Glutamatergic neuron (in vitro differentiated cells): ENCODE data around the gene AR. TPM values are rescaled to one million over a fixed set of nuclear protein-coding genes. Genes with fewer than 3 reads are reported as not detected.

Source experiments
- DNase-seq: peaks from one replicate; pipeline ENCODE4 v3.0.0; 2022
- H3K27ac Mint-ChIP-seq: one replicate; pipeline ENCODE4 v1.8.0; 2020; ENCODE audit warnings: mild to moderate bottlenecking, mixed read lengths, inconsistent platforms; ENCODE audit not compliant: unreplicated experiment
- H3K27me3 Mint-ChIP-seq: one replicate; pipeline ENCODE4 v1.8.0; 2020; ENCODE audit warnings: mild to moderate bottlenecking, moderate library complexity, mixed read lengths, inconsistent platforms; ENCODE audit not compliant: unreplicated experiment
- H3K36me3 Mint-ChIP-seq: one replicate; pipeline ENCODE4 v1.8.0; 2020; ENCODE audit warnings: mild to moderate bottlenecking, mixed read lengths, inconsistent platforms; ENCODE audit not compliant: unreplicated experiment
- H3K4me1 Mint-ChIP-seq: one replicate; pipeline ENCODE4 v1.8.0; 2020; ENCODE audit warnings: mild to moderate bottlenecking, low read depth, mixed read lengths, inconsistent platforms; ENCODE audit not compliant: unreplicated experiment
- H3K4me3 Mint-ChIP-seq: one replicate; pipeline ENCODE4 v1.8.0; 2020; ENCODE audit warnings: mild to moderate bottlenecking, mixed read lengths, inconsistent platforms; ENCODE audit not compliant: unreplicated experiment
- H3K9me3 Mint-ChIP-seq: one replicate; pipeline ENCODE4 v1.8.0; 2020; ENCODE audit warnings: mild to moderate bottlenecking, moderate library complexity, mixed read lengths, inconsistent platforms; ENCODE audit not compliant: unreplicated experiment
- total RNA-seq: library from RNA; stranded (reverse); fragmentation: NEBNext Ultra II Directional; extraction: Animal tissue kit (Norgen Biotek cat#: 25700); gene quantifications from one replicate; pipeline ENCODE4 v1.2.1, GENCODE V29; 2021; ENCODE audit not compliant: unreplicated experiment
- TF ChIP-seq, protein P1 (sequence below): fragments of 200-600 bp; sonication (generic); IDR thresholded peaks from one replicate; pipeline ENCODE4 v1.5.0; 2021; ENCODE audit not compliant: partially characterized antibody, unreplicated experiment

Gene AR
- total RNA-seq, 1 donor from 2014 or later, result 0.56 TPM

DNA sequence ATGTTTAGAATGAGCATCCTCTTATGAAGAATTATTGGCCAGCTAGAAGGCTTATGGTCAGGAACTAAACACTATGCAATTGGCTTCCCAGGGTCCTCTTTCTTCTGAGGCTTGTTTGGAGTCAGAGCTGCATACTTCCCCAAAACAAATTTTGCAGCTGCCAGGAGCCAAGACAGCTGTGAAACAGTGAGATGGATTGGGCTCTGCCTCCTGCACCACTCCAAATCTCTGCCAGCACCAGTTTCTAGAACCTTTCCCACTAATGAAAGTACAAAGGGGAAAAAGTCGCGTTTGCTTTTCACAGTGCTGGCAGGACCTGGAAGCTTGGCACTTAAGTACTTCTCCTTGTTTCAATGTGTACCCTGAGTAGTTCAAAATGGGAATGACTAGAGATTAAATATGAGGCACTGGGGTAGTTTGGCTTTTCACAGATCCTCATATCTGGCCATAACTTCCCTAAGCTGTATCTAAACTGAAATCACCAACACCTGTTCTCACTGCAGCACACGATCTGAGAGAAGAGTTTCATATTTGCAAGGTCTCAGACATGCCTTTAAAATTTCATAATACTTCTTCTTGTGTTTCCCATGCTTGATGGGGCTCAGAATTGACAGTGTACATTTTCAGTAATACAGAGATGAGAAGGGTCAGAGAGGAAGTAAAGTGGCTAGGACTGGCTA lies 20.7 kb upstream of the AR start:
- TF ChIP-seq, protein P1, sequence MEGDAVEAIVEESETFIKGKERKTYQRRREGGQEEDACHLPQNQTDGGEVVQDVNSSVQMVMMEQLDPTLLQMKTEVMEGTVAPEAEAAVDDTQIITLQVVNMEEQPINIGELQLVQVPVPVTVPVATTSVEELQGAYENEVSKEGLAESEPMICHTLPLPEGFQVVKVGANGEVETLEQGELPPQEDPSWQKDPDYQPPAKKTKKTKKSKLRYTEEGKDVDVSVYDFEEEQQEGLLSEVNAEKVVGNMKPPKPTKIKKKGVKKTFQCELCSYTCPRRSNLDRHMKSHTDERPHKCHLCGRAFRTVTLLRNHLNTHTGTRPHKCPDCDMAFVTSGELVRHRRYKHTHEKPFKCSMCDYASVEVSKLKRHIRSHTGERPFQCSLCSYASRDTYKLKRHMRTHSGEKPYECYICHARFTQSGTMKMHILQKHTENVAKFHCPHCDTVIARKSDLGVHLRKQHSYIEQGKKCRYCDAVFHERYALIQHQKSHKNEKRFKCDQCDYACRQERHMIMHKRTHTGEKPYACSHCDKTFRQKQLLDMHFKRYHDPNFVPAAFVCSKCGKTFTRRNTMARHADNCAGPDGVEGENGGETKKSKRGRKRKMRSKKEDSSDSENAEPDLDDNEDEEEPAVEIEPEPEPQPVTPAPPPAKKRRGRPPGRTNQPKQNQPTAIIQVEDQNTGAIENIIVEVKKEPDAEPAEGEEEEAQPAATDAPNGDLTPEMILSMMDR, result no peak
- H3K4me3 Mint-ChIP-seq, result no peak overlapping the region
- H3K4me1 Mint-ChIP-seq, result no peaks in the 10 kb centered on the region
- H3K27ac Mint-ChIP-seq, result no peak overlapping the region
- no peaks in the 10 kb centered on the region for H3K9me3 Mint-ChIP-seq
- no peaks in the 10 kb centered on the region for H3K36me3 Mint-ChIP-seq
- no peak for DNase-seq
- H3K27me3 Mint-ChIP-seq, result no peaks in the 10 kb centered on the region

- TF ChIP-seq, protein P1, result no peak
- Mint-ChIP-seq H3K9me3 (no peaks in the 10 kb centered on the region), H3K4me3 (no peak overlapping the region), H3K36me3 (no peaks in the 10 kb centered on the region), H3K4me1 (no peaks in the 10 kb centered on the region), H3K27ac (no peak overlapping the region), H3K27me3 (no peaks in the 10 kb centered on the region)
- DNase-seq, result no peak
Measured at GRCh38 chrX:67523932-67524331, 19.9 kb upstream of the AR start.

GRCh38 chrX:67524428-67524827 lies 19.4 kb upstream of the AR start:
- Mint-ChIP-seq H3K27me3 (no peaks in the 10 kb centered on the region), H3K4me1 (no peaks in the 10 kb centered on the region), H3K4me3 (no peak overlapping the region), H3K27ac (no peak overlapping the region), H3K36me3 (no peaks in the 10 kb centered on the region), H3K9me3 (no peaks in the 10 kb centered on the region)
- TF ChIP-seq, protein P1, result no peak
- DNase-seq, result no peak

DNA sequence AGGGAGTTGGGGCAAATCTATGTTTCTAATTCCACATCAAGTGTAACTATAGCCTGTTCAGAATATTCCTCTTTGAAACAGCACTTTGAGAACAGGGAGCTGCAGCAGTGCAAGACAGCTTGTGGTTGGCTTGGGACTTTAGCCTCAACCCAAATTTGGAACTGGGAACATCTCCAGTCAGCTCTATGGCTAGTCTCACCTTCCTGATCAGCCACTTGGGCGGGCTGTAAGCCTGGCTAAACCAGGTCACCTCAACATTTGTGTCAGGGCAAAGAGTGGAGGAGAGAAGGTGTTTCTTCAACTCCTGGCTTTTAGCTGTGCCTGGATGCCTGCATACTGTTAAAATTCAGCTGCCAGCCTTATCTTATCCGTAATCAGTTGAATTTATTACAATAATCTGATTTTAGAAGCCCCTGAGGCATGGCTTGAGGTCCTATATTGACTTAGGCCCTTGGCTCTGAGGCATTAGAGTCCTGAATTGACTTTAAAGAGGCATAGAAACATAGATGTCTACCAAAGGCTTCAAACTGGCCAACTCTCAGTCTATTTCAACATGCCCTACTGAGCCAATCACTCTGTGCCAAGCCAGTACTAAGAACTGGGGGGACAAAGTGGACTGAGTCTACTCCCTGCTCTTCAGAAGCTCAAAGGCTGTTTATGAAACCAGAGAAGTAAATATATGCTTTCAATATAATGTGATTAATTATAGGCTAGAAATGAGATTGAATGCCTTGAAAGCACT lies 18.7 kb upstream of the AR start:
- DNase-seq, result no peak
- Mint-ChIP-seq H3K27me3 (no peaks in the 10 kb centered on the region), H3K36me3 (no peaks in the 10 kb centered on the region), H3K27ac (no peak overlapping the region), H3K4me3 (no peak overlapping the region), H3K4me1 (no peaks in the 10 kb centered on the region), H3K9me3 (no peaks in the 10 kb centered on the region)
- TF ChIP-seq, protein P1, result no peak

GRCh38 chrX:67536564-67536963 lies 7.3 kb upstream of the AR start:
- no peak overlapping the region for H3K4me3 Mint-ChIP-seq
- no peaks in the 10 kb centered on the region for H3K27me3 Mint-ChIP-seq
- no peak for DNase-seq
- no peaks in the 10 kb centered on the region for H3K36me3 Mint-ChIP-seq
- H3K4me1 Mint-ChIP-seq, result no peaks in the 10 kb centered on the region
- peaks cover 1% of the 10 kb centered on the region for H3K9me3 Mint-ChIP-seq
- TF ChIP-seq, protein P1, result no peak
- H3K27ac Mint-ChIP-seq, result no peak overlapping the region
